Subcutaneous adipose tissue (tissue), 4 donors: ENCODE measurements around the gene OR5A1. TPM values are rescaled to one million over a fixed set of nuclear protein-coding genes. Genes with fewer than 3 reads are reported as not detected.

ENCODE experiments used
- CTCF ChIP-seq: fragments of 450-650 bp; IDR thresholded peaks from one replicate; pipeline ENCODE4 v1.5.1; 2016; ENCODE audit warnings: low read depth, mild to moderate bottlenecking, control low read depth, antibody characterized with exemption, moderate library complexity
- total RNA-seq, 4 donors: library from RNA; depleted of rRNA; stranded (reverse); fragments of >200 nt; gene quantifications; one replicate each; pipeline ENCODE4 v1.1.0, GENCODE V29; 2016

OR5A1 gene
- total RNA-seq, 4 donors from 2014 or later: not detected

GRCh38 chr11:59429924-59430516, 6.2 kb upstream of the OR5A1 start:
- TF ChIP-seq CTCF: no peak

- TF ChIP-seq CTCF: no peak
Measured at GRCh38 chr11:59437770-59438169, 1.5 kb downstream of the OR5A1 start.

GRCh38 chr11:59448484-59448883, 12.2 kb downstream of the OR5A1 start:
- TF ChIP-seq CTCF: no peak

GRCh38 chr11:59456661-59457060, 20.4 kb downstream of the OR5A1 start, which contains the start of gene OR4D6:
TSS of gene OR4D6 (plus strand) at chr11:59456961. CDS start at chr11:59456961, 0 bp downstream.
- no peak for TF ChIP-seq CTCF

GRCh38 chr11:59459916-59460315, 23.6 kb downstream of the OR5A1 start:
- no peak for TF ChIP-seq CTCF

GRCh38 chr11:59463190-59463641, 26.9 kb downstream of the OR5A1 start:
- TF ChIP-seq CTCF: no peak

- TF ChIP-seq CTCF: no peak
Measured at GRCh38 chr11:59473015-59473414, 36.7 kb downstream of the OR5A1 start, which contains the start of gene OR4D10. TSS of gene OR4D10 (plus strand) at chr11:59473315. CDS start at chr11:59477430, 4,115 bp downstream.
